ENCODE data around the gene BMPR1A.
"Not testable (repeated sequence)": the region's sequence is repeated elsewhere in the genome, so short reads cannot be mapped to it uniquely, and the experiment has no call there.

The BMPR1A gene

GRCh38 chr10:86918022-86918471 is 161.6 kb downstream of the BMPR1A start:
- Histone ChIP-seq H3K36me3 (ENCODE audit: control insufficient read depth, insufficient read depth, low read length) (peaks cover 93% of the 10 kb centered on the region), H3K27me3 (ENCODE audit: control insufficient read depth, insufficient read depth, low read length) (no peaks in the 10 kb centered on the region), H3K4me1 (ENCODE audit: control insufficient read depth, insufficient read depth, low read length) (no peaks in the 10 kb centered on the region; the same call in 1 of the 2 replicates), H3K9ac (ENCODE audit: low read length) (no peak overlapping the region), H3K9me3 (ENCODE audit: control insufficient read depth, insufficient read depth, low read depth, low read length) (no peaks in the 10 kb centered on the region), H3K27ac (ENCODE audit: low read depth, low read length) (no peak overlapping the region), H3K4me3 (ENCODE audit: low read depth, low read length) (no peak overlapping the region)

- Histone ChIP-seq H3K9me3 (ENCODE audit: control insufficient read depth, insufficient read depth, low read depth, low read length) (no peaks in the 10 kb centered on the region), H3K27ac (ENCODE audit: low read depth, low read length) (no peak overlapping the region), H3K4me1 (ENCODE audit: control insufficient read depth, insufficient read depth, low read length) (no peaks in the 10 kb centered on the region; the same call in 1 of the 2 replicates), H3K36me3 (ENCODE audit: control insufficient read depth, insufficient read depth, low read length) (peaks cover 79% of the 10 kb centered on the region), H3K4me3 (ENCODE audit: low read depth, low read length) (no peak overlapping the region), H3K9ac (ENCODE audit: low read length) (no peak overlapping the region), H3K27me3 (ENCODE audit: control insufficient read depth, insufficient read depth, low read length) (no peaks in the 10 kb centered on the region)
Measured at GRCh38 chr10:86922553-86922961, 166.1 kb downstream of the BMPR1A start.

GRCh38 chr10:86929468-86930380 is 173.3 kb downstream of the BMPR1A start:
- peaks cover 62% of the 10 kb centered on the region for H3K36me3 ChIP-seq (ENCODE audit: control insufficient read depth, insufficient read depth, low read length)
- H3K9ac ChIP-seq (ENCODE audit: low read length) = no peak overlapping the region
- H3K27me3 ChIP-seq (ENCODE audit: control insufficient read depth, insufficient read depth, low read length) = no peaks in the 10 kb centered on the region
- H3K4me3 ChIP-seq (ENCODE audit: low read depth, low read length) = no peak overlapping the region
- peaks cover 5% of the 10 kb centered on the region; the same call in 1 of the 2 replicates for H3K4me1 ChIP-seq (ENCODE audit: control insufficient read depth, insufficient read depth, low read length)
- H3K27ac ChIP-seq (ENCODE audit: low read depth, low read length) = no peak overlapping the region
- no peaks in the 10 kb centered on the region for H3K9me3 ChIP-seq (ENCODE audit: control insufficient read depth, insufficient read depth, low read depth, low read length)

GRCh38 chr10:86931872-86932271 is 175.5 kb downstream of the BMPR1A start:
- Histone ChIP-seq H3K9me3 (ENCODE audit: control insufficient read depth, insufficient read depth, low read depth, low read length) (no peaks in the 10 kb centered on the region), H3K4me3 (ENCODE audit: low read depth, low read length) (no peak overlapping the region), H3K27ac (ENCODE audit: low read depth, low read length) (no peak overlapping the region), H3K9ac (ENCODE audit: low read length) (no peak overlapping the region), H3K36me3 (ENCODE audit: control insufficient read depth, insufficient read depth, low read length) (peaks cover 47% of the 10 kb centered on the region), H3K4me1 (ENCODE audit: control insufficient read depth, insufficient read depth, low read length) (peaks cover 5% of the 10 kb centered on the region; the same call in 1 of the 2 replicates), H3K27me3 (ENCODE audit: control insufficient read depth, insufficient read depth, low read length) (no peaks in the 10 kb centered on the region)

GRCh38 chr10:86932674-86933073 is 176.3 kb downstream of the BMPR1A start:
- no peaks in the 10 kb centered on the region for H3K9me3 ChIP-seq (ENCODE audit: control insufficient read depth, insufficient read depth, low read depth, low read length)
- H3K9ac ChIP-seq (ENCODE audit: low read length) = no peak overlapping the region
- no peak overlapping the region for H3K4me3 ChIP-seq (ENCODE audit: low read depth, low read length)
- no peaks in the 10 kb centered on the region for H3K27me3 ChIP-seq (ENCODE audit: control insufficient read depth, insufficient read depth, low read length)
- peaks cover 39% of the 10 kb centered on the region for H3K36me3 ChIP-seq (ENCODE audit: control insufficient read depth, insufficient read depth, low read length)
- no peak overlapping the region for H3K27ac ChIP-seq (ENCODE audit: low read depth, low read length)
- H3K4me1 ChIP-seq (ENCODE audit: control insufficient read depth, insufficient read depth, low read length) = peaks cover 5% of the 10 kb centered on the region; the same call in 1 of the 2 replicates

- not testable (repeated sequence) for H3K4me3 ChIP-seq (ENCODE audit: low read depth, low read length); H3K27me3 ChIP-seq (ENCODE audit: control insufficient read depth, insufficient read depth, low read length); H3K4me1 ChIP-seq (ENCODE audit: control insufficient read depth, insufficient read depth, low read length); H3K9me3 ChIP-seq (ENCODE audit: control insufficient read depth, insufficient read depth, low read depth, low read length); H3K27ac ChIP-seq (ENCODE audit: low read depth, low read length); H3K9ac ChIP-seq (ENCODE audit: low read length)
- H3K36me3 ChIP-seq (ENCODE audit: control insufficient read depth, insufficient read depth, low read length) = peaks cover 29% of the 10 kb centered on the region
Measured at GRCh38 chr10:86934162-86934711, 177.8 kb downstream of the BMPR1A start.

GRCh38 chr10:86936661-86937501 is 180.5 kb downstream of the BMPR1A start:
- Histone ChIP-seq H3K36me3 (ENCODE audit: control insufficient read depth, insufficient read depth, low read length) (peaks cover 6% of the 10 kb centered on the region; the same call in 1 of the 2 replicates), H3K27me3 (ENCODE audit: control insufficient read depth, insufficient read depth, low read length) (no peaks in the 10 kb centered on the region), H3K4me3 (ENCODE audit: low read depth, low read length) (no peak overlapping the region), H3K4me1 (ENCODE audit: control insufficient read depth, insufficient read depth, low read length) (peaks cover 7% of the 10 kb centered on the region; the same call in 1 of the 2 replicates), H3K9me3 (ENCODE audit: control insufficient read depth, insufficient read depth, low read depth, low read length) (no peaks in the 10 kb centered on the region), H3K9ac (ENCODE audit: low read length) (no peak overlapping the region), H3K27ac (ENCODE audit: low read depth, low read length) (no peak overlapping the region)

GRCh38 chr10:86937502-86938154 is 181.2 kb downstream of the BMPR1A start:
- Histone ChIP-seq H3K9me3 (ENCODE audit: control insufficient read depth, insufficient read depth, low read depth, low read length) (no peaks in the 10 kb centered on the region), H3K27me3 (ENCODE audit: control insufficient read depth, insufficient read depth, low read length) (no peaks in the 10 kb centered on the region), H3K27ac (ENCODE audit: low read depth, low read length) (no peak overlapping the region), H3K4me3 (ENCODE audit: low read depth, low read length) (no peak overlapping the region), H3K4me1 (ENCODE audit: control insufficient read depth, insufficient read depth, low read length) (peaks cover 7% of the 10 kb centered on the region; the same call in 1 of the 2 replicates), H3K9ac (ENCODE audit: low read length) (no peak overlapping the region), H3K36me3 (ENCODE audit: control insufficient read depth, insufficient read depth, low read length) (peaks cover 3% of the 10 kb centered on the region; the same call in 1 of the 2 replicates)

- no peak overlapping the region for H3K9ac ChIP-seq (ENCODE audit: low read length)
- no peaks in the 10 kb centered on the region for H3K27me3 ChIP-seq (ENCODE audit: control insufficient read depth, insufficient read depth, low read length)
- no peak overlapping the region for H3K27ac ChIP-seq (ENCODE audit: low read depth, low read length)
- no peak overlapping the region for H3K4me3 ChIP-seq (ENCODE audit: low read depth, low read length)
- peaks cover 7% of the 10 kb centered on the region; the same call in 1 of the 2 replicates for H3K4me1 ChIP-seq (ENCODE audit: control insufficient read depth, insufficient read depth, low read length)
- peaks cover under 1% of the 10 kb centered on the region; the same call in 1 of the 2 replicates for H3K36me3 ChIP-seq (ENCODE audit: control insufficient read depth, insufficient read depth, low read length)
- H3K9me3 ChIP-seq (ENCODE audit: control insufficient read depth, insufficient read depth, low read depth, low read length) = no peaks in the 10 kb centered on the region
Measured at GRCh38 chr10:86938260-86938659, 181.8 kb downstream of the BMPR1A start.

- not testable (repeated sequence) for H3K27ac ChIP-seq (ENCODE audit: low read depth, low read length); H3K4me3 ChIP-seq (ENCODE audit: low read depth, low read length); H3K9ac ChIP-seq (ENCODE audit: low read length); H3K36me3 ChIP-seq (ENCODE audit: control insufficient read depth, insufficient read depth, low read length); H3K27me3 ChIP-seq (ENCODE audit: control insufficient read depth, insufficient read depth, low read length); H3K9me3 ChIP-seq (ENCODE audit: control insufficient read depth, insufficient read depth, low read depth, low read length); H3K4me1 ChIP-seq (ENCODE audit: control insufficient read depth, insufficient read depth, low read length)
Measured at GRCh38 chr10:86940076-86940475, 183.7 kb downstream of the BMPR1A start.
